GM21515 (cell line): Measurements from ENCODE around the gene MEIOSIN.

Experiments
- ATAC-seq: cut with Tn5 transposase; IDR thresholded peaks from one replicate; pipeline ENCODE4 v1.9.1; 2021; ENCODE audit not compliant: unreplicated experiment

The MEIOSIN gene

DNA sequence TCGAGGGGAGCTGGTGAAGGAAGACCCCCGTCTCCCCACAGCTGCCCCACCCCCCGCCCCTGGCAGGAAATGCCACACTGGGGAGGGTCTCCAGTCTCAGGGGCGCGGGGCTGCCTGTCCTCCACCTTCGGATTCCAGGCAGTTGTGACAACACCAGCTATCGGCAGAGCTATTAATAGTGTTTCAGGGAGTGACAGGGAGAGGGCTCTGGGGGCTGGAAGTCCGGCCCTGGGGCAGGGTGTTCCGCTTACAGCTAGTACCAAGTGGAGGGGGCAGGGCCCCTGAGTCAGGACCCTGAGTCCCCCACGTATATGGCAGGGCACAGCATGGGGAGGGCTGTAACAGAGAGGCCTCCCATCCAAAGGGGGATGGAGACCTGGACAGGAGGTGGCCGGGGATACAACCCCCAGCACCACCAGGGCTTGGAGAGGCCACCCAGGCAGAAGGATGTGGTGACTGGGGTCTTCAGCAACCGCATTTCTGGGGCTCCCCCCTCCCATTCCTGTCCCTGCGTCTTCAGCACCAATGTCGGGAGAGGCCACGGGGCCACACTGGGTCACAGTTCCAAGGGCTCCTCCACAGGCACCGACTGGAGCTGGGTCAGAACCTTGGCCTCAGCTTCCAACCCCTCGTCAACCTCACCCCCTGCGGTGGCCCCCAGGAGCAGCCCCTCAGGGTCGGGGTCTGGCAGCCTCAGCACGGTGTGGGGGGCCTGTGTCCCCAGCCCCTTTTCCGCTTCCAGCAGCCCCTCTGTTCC, 31.9 kb downstream of the MEIOSIN start:
- ATAC-seq = no peak

DNA sequence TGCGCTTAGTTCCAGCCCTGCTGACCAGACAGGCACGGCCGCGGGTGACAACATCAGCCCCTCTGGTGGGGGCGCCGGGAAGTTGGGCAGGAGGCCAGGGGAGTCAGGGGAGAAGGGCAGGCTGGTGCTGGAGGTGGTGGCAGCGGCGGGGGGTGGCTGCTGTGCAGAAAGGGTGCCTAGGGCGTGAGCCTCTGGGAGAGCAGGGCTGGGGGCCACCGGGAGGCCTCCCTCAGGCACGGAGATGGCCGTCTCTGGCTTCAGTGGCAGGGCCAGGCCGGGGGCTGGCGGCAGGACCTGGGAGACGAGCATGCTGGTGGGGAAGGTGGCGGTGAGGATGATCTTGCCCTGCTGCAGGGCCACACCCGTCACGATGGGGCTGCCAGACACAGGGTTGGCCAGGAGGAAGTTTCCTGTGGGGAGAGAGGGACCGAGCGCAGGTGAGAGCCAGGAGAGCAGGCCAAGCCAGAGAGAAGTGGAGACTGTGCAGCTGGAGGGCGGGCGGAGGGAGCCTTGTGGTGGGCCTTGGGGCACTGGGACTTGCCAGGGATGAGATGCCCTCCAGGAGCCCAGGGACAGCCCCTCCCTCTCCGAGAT, 32.6 kb downstream of the MEIOSIN start:
- ATAC-seq = no peak

DNA sequence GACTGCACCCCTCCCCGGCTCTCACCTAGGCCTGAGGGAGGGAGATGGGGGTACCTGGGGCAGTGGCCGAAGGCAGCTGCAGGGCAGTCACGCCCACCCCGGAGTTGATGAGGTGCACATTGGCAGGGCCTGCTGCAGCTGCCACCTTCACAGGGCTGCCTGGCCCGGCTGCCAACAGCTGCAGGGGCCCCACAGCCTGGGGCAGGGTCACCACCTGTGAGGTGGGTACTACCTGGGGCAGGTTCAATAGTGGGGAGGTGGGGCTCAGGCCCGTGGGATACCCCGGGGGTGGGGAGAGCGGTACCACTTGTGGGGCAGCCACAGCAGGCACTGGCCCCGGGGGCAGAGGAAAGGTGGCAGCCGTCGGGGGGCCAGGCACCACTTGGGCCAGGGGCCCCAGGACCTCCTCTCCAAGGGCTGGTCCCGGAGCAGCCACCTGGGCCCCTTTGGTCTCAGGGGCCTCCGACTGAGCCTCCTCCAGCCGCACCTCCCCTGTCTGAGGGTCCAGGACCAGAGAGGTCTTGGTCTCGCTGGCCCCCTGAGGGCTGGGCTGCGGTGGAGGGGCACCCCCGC, 33.1 kb downstream of the MEIOSIN start:
- no peak for ATAC-seq

DNA sequence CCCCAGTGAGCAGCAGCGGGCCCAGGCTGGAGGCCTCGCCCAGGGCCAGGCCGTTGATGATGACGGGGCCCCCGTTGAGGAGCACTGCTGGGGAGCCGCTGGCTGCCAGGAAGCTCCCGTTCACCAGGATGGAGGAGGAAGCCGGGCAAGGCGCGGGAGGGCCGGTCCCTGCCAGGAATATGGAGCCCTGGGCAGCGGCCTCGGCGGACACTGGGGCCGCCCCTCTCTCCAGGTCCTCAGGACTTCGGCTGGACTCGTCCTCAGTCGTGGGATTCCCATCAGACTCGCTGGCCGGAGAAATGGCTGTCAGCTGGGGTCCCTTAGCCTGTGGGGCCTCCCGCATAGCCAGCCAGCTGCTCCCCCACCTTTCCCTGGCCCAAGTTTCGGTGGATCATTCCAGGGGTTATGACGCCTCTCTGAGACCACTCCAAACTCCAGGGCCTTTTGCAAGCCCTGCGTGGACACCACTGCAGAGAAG, 33.7 kb downstream of the MEIOSIN start:
- no peak for ATAC-seq

DNA sequence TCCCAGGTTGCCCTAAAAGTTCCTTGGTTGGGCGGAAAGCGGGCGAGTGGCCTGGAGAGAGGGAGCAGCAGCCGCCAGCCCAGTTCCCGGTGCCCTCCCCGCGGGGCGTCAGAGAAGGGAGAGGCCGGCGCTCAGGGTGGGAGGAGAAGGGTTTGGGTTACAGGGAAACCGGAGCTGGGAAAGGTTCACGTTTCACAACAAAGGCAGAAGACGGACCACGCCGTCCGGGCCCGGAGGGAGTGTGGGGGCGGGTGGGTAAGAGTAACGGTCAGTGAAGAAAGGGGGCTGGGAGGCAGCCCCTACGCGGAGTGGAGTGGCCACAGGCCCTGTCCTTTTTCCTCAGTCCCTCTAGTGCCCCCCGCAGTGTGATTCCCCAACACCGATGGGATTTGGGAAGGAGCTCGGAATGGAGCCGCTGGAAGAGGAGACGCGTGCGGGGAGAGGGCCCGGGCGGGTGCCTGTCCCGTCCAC, 34.2 kb downstream of the MEIOSIN start:
- ATAC-seq = no peak

DNA sequence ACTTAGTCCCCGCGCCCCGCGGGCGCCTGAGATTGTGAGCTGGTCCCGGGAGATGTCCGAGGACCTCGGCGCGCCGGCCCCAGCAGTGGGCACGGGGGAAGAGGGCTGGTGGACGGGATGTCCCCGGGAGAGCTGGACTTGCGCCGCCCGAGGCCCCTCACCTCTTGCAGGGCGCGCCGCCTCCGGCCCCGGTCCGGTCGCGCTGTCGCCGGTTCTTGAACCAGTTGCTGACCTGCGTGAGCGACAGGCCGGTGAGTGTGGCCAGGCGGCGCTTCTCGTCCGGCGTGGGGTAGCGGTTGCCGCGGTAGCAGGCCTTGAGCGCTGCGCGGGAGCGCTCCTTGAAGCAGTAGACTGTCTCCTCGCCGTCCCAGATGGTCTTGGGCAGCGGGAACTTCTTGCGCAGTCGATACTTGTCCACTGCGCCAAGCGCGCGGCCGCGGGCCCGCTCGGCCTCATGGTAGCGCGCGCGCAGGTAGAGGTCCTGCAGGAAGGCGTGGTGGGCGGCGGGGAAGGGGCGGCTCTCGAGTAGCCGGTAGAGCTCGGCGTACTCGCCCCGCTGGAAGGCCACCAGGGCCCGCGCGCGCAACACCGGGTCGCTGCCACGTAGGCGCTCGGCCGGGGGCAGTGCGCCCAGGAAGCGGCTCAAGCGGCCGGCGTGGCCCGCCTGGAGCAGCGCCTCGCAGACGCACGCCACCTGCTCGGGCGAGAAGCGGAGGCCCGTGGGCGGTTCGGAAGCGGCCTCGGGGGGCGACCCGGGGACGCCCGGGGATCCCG, 34.8 kb downstream of the MEIOSIN start:
- ATAC-seq = no peak

DNA sequence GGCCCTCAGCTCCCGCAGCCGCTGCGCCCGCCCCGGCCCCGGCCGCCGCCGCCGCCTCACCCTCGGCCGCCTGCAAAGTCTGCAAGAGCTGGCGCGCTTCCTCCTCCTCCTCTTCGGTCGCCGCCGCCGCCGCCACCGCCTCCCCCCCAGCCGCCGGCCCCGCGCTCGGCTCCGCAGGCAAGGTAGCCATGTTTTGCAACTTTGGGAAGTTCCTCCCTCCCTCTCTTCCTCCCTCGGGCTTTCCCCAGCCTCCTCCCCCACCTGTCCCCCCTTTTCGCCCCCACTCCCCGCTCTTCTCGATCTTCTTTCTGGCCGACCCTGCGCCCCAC, 35.4 kb downstream of the MEIOSIN start:
- no peak for ATAC-seq

DNA sequence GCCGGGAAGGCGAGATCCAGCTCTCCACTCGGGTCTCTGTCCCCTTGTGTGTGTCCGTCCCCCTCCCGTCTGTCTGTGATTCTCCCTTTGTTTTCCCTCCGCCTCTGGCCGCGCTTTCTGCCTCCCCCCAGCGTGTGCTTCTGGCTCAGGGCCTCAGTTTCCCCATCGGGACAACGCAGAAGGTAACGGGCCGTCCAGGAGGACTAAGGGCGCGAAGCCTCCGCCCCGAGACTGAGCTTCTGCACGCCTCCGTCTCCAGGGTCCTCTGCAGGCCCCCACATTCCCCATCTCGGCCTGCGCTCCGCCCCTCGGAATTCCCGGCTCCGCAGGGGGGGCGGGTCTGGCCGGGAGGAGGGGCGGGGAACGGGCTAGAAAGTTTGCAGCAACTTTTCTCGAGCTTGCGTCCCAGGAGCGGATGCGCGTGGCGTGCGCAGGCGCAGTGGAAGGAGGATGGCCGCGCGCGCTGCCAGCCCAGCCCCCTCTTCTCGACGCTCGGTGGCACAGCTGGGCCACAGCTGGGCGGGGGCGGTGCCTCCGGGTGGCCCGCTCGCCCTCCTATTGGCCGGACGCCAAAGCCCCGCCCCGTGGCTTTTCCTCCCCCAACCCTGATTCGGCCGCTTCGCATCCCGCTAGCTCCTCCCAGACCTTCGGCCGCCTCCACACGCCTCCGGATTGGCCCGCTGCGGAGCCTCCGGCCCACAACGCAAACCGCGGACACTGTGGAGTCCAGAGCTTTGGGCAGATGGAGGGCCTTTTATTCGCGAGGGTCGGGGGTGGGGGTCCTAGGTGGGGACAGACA, 35.9 kb downstream of the MEIOSIN start, which contains the start of gene SIX5:
Gene SIX5 (minus strand): TSS at position 269 of the 799 bp plus-strand sequence. CDS start 408 bp downstream, outside the sequence.
- peak; percentile 50 for ATAC-seq

DNA sequence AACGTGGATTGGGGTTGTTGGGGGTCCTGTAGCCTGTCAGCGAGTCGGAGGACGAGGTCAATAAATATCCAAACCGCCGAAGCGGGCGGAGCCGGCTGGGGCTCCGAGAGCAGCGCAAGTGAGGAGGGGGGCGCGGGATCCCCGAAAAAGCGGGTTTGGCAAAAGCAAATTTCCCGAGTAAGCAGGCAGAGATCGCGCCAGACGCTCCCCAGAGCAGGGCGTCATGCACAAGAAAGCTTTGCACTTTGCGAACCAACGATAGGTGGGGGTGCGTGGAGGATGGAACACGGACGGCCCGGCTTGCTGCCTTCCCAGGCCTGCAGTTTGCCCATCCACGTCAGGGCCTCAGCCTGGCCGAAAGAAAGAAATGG, 36.6 kb downstream of the MEIOSIN start:
- no peak for ATAC-seq

DNA sequence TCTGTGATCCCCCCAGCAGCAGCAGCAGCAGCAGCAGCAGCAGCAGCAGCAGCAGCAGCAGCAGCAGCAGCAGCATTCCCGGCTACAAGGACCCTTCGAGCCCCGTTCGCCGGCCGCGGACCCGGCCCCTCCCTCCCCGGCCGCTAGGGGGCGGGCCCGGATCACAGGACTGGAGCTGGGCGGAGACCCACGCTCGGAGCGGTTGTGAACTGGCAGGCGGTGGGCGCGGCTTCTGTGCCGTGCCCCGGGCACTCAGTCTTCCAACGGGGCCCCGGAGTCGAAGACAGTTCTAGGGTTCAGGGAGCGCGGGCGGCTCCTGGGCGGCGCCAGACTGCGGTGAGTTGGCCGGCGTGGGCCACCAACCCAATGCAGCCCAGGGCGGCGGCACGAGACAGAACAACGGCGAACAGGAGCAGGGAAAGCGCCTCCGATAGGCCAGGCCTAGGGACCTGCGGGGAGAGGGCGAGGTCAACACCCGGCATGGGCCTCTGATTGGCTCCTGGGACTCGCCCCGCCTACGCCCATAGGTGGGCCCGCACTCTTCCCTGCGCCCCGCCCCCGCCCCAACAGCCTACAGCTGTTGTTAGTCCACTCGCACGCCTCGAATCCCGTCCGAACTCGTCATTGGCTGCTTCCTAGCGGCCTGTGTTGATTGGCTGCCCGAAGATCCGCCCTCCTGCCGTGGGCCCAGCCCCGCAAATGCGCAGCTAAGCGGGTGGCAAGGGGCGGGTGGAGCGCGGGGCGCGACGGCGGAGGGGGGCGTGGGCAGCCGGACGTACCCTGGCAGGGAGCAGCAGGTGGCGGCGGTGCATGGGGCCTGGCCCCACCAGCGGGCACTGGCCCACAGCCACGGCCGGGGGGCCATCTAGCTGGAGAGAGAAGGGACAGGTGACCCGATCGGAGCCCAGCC, 37.2 kb downstream of the MEIOSIN start:
- ATAC-seq = peak; percentile 47

DNA sequence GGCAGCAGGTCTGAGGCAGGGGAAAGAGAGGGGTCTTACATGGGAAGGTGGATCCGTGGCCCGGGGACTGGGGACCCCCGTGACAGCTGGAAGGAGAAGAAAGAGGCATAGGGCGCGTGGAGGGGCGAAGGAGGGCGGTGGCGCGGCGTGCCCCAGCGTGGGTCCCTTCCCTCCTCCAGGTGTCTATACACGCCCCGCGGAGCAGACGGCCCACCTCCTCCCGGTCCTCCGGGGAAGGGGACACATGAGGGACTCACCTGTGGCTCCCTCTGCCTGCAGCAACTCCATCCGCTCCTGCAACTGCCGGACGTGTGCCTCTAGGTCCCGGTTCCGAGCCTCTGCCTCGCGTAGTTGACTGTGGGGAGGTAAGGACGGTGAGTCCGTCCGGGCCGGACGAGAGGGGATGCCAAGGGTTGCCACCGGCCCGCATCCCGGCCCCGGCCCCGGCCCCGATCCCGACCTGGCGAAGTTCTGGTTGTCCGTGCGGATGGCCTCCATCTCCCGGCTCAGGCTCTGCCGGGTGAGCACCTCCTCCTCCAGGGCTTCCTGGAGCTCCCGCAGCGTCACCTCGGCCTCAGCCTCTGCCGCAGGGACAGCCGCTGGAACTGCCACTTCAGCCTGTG, 38.2 kb downstream of the MEIOSIN start:
- no peak for ATAC-seq

DNA sequence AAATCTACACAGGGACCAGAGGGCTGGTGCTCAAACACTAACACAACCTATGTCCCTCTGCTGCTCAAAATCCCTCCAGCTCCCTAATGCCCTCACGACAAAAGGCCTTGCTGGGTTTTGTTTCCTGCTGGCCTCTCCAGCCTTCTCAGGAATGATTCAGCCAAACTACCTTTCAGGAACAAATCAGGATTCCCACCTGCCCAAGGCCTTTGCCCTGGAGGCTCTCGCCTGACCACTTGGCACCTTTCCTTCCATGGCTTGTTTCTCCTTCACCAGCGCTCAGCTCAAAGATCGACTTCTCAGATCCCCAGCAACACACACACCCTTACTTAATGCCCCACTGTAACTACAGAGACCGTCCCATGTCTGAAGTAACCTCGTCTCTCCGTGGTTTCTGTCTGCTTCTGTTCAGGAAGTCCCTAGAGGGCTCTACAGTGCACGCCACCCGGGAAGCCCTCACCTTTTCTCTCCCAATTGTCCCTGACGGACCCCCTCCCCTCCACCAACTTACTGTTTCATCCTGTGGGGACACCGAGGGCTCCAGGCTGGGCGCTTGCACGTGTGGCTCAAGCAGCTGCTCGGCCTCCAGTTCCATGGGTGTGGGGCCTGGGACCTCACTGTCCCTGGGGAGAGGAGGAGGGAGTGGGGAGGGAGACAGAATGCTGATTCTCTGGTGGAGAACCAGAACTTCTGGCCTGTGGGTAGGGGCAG, 39.0 kb downstream of the MEIOSIN start:
- no peak for ATAC-seq

DNA sequence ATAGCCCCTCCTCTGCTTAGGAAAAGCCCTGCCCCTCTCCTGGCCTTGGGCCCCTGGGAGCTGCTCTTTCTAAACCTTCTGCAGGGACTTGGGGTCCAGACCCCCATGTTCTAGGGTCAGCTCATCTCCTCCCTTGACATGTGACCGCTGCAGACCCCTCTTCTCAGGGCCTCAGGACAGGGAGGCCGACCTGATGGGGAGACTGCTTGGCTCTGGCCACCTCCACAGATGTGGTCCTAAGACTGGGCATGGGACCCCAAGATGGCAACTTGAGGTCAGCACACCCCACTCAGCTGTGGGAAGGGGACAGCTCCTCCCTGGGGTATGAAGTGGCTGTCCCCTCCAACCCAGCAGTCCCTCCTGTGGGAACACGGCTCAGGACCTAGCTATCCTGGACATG, 39.7 kb downstream of the MEIOSIN start:
- no peak for ATAC-seq

DNA sequence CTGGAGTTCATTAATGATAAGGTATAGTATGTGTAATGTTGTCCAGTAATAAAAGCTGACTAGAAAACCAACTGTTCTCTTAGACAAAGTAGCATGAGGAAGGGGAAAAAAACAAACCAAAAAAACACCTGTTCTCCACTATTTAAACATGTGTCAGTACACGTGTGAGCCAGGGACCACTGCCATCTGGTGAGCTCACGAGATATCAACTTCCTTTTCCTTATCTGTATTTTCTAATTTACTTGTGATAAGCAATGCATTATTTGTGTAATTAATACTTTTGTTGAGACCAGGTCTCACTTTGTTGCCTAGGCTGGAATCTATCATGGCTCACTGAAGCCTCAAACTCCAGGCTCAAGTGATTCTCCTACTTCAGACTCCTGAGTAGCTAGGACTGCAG, 40.1 kb downstream of the MEIOSIN start:
- ATAC-seq = no peak

DNA sequence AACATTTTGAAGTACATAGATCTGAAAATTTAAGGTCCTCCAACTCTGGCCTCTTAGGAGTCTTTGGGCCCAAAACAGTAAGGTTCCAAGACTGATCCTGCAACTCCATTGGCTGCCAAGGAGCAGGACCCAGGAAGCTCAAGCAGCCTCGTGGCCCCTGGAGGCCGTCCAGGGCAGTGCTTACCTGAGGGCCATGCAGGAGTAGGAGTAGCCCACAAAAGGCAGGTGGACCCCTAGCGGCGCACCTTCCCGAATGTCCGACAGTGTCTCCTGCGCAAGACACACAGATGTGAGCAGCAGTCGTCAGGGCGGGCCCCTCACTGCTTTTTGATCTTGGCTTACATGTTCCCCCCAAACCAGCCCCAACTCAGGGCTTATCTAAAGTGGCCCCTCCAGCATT, 41.5 kb downstream of the MEIOSIN start:
- no peak for ATAC-seq

DNA sequence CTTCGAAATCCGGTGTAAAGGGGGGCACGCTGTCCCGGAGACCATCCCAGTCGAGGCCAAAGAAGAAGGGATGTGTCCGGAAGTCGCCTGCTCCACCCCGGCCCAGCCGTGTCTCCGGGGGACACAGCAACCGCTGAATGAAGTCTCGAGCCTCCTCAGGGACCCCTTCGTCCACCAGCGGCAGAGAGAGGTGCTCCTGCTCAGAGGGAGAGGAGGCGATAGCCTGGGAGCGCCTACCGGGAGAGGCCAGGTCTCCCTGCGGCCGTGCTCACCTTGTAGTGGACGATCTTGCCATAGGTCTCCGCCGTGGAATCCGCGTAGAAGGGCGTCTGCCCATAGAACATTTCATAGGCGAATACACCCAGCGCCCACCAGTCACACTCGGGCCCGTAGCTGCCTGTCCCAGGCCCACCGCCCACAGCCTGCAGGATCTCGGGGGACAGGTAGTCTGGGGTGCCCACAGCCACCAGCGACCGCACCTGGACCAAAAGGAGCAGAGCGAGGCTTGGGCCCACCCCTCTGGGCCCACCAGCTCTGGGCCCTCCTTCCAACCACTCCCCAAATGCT, 44.2 kb downstream of the MEIOSIN start:
- no peak for ATAC-seq

DNA sequence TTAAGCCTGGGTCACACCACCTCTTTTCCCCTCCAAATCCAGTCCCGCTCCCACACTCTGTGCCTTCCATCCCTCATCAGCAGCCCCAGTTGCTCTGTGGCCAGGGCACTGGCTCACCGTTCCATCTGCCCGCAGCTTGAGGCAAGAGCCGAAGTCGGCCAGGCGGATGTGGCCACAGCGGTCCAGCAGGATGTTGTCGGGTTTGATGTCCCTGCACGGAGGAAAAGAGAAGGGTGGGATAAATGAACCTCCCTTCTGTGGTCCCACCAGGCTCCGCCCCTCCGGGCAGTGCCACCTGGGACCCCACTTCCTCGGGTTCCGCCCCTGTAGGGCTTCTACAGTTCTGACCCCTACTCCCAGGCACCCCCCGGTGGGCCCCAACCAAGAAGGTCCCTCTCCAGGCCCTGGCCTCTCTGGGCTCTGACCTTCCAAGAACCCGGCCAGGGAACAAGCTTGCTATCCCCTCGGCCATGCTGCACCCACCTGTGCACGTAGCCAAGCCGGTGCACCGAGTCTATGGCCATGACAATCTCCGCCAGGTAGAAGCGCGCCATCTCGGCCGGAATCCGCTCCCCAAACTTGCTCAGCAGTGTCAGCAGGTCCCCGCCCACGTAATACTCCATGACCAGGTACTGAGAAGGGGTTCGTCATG, 44.9 kb downstream of the MEIOSIN start:
- no peak for ATAC-seq
